Lower leg skin (tissue), 3 donors: ENCODE data around the gene TUBB8B.
"Not testable (repeated sequence)": the region's sequence is repeated elsewhere in the genome, so short reads cannot be mapped to it uniquely, and the experiment has no call there.

Source experiments
- POLR2A ChIP-seq, 2 donors: fragments of 450-650 bp; IDR thresholded peaks; one replicate each; pipeline ENCODE4 v1.6.1; 2016 to 2017; ENCODE audit warnings: antibody characterized with exemption in 2 of 2, mild to moderate bottlenecking in 1 of 2, moderate library complexity in 1 of 2
- TF ChIP-seq, protein P1 (sequence below), 3 donors: fragments of 450-650 bp; IDR thresholded peaks; one replicate each; pipeline ENCODE4 v1.5.1; 2016; ENCODE audit warnings: antibody characterized with exemption in 3 of 3, mild to moderate bottlenecking in 3 of 3, moderate library complexity in 2 of 3

DNA sequence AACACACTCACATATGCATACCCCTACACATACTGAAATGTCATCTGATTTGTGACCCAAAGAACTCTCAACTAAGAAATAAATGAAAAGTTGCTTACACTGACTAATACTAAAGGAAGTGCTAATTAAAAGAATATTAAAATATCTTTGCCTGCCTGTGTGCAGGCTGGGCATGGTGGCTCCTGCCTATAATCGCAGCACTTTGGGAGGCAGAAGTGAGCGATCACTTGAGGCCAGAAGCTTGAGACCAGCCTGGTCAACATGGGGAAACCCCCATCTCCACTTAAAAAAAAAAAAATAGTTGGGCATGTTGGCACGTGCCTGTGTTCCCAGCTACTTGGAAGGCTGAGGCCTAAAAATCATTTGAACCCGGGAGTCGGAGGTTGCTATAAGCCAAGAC is 14.9 kb upstream of the TUBB8B start:
- TF ChIP-seq, protein P1, sequence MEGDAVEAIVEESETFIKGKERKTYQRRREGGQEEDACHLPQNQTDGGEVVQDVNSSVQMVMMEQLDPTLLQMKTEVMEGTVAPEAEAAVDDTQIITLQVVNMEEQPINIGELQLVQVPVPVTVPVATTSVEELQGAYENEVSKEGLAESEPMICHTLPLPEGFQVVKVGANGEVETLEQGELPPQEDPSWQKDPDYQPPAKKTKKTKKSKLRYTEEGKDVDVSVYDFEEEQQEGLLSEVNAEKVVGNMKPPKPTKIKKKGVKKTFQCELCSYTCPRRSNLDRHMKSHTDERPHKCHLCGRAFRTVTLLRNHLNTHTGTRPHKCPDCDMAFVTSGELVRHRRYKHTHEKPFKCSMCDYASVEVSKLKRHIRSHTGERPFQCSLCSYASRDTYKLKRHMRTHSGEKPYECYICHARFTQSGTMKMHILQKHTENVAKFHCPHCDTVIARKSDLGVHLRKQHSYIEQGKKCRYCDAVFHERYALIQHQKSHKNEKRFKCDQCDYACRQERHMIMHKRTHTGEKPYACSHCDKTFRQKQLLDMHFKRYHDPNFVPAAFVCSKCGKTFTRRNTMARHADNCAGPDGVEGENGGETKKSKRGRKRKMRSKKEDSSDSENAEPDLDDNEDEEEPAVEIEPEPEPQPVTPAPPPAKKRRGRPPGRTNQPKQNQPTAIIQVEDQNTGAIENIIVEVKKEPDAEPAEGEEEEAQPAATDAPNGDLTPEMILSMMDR (IDR thresholded peaks at IDR 0.05) = not testable (repeated sequence)
- not testable (repeated sequence) for TF ChIP-seq POLR2A (IDR thresholded peaks at IDR 0.05)
